HPDE6-E6E7 (cell line): ENCODE measurements around the gene LMOD1.
"Not testable (repeated sequence)": the region's sequence is repeated elsewhere in the genome, so short reads cannot be mapped to it uniquely, and the experiment has no call there.

Experiments
- DNase-seq: peaks from one replicate; pipeline ENCODE4 v3.0.0; 2011; ENCODE audit warnings: missing footprints; ENCODE audit errors: extremely low spot score

LMOD1 gene

DNA sequence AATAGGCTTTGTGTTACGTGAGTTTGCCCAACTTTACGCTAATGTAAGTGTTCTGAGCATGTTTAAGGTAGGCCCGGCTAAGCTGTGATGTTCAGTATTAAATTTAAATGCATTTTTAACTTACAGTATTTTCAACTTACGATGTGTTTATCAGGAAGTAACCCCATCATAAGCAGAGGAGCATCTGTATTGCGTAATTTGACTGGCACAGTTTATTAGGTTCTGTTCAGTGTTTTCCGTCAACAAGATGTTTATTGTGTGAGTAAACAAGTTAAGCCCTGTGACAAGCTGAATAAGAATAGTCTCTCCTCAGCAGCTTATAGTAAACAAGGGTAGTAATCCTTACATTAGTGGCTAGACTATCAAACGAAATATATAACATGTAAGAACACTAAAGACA is 84.9 kb downstream of the LMOD1 start:
- no peak for DNase-seq

DNA sequence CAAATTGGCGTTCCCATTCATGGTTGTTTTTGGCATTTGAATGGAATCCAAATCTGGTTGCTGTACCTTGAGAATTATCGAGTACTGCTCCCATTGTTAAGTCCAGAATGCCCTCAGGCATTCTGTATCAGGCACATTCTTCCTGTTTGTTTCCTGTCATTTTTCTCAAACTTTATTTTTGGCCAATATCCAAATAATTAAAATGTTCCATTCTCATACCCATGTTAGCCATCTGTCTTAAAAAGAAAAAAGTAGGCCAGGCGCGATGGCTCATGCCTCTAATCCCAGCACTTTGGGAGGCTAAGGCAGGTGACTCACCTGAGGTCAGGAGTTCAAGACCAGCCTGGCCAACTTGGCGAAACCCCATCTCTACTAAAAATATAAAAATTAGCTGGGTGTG is 86.9 kb downstream of the LMOD1 start:
- no peak for DNase-seq

DNA sequence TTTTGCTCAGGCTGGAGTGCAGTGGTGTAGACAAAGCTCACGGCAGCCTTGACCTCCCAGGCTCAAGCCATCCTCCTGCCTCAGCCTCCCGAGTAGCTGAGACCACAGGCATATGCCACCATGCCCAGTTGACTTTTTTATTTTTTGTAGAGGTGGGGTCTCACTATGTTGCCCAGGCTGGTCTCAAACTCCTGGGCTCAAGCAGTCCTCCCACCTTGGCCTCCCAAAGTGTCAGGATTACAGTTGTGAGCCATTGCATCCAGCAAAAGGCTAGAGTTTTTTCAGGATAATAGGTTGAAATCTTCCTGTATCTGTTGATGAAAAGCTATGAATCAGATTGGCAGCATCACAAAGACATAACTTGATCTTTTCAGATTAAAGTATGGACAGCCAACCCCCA is 89.6 kb downstream of the LMOD1 start:
- not testable (repeated sequence) for DNase-seq

DNA sequence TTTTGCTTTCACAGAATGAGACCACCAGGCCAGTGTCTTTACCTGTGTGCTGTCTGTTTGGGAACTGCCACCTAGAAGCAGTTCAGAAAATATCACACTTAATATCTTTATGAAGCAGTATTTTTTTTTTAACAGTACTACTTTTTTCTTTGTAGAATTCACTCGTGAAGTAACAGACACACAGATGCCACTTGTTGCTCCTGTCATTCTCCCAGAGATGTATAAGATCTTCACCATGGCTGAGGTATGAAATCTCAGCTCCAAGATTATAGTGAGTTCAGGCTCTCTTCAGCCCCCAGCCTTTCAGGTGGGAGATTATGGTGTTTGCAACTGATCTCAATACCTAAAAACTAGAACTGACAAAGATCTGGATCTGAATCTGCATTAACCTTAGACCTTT is 94.4 kb downstream of the LMOD1 start:
- no peak for DNase-seq

DNA sequence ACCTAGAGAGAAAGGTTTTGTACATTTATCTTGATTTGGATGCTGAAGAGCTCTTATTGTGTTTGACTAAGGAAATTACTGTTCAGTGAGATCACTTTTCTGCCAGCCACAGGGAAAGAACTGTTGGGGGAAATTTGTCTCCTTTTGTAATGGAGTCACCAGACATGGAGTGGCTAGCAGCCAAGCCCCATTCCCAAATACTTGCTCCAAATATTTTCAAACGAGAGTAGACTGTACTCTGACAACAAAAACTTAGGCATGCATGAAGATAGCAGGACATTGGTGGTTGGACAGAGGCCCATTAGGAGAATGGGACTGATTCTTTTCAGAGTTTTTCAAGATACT is 96.3 kb downstream of the LMOD1 start:
- DNase-seq: no peak

DNA sequence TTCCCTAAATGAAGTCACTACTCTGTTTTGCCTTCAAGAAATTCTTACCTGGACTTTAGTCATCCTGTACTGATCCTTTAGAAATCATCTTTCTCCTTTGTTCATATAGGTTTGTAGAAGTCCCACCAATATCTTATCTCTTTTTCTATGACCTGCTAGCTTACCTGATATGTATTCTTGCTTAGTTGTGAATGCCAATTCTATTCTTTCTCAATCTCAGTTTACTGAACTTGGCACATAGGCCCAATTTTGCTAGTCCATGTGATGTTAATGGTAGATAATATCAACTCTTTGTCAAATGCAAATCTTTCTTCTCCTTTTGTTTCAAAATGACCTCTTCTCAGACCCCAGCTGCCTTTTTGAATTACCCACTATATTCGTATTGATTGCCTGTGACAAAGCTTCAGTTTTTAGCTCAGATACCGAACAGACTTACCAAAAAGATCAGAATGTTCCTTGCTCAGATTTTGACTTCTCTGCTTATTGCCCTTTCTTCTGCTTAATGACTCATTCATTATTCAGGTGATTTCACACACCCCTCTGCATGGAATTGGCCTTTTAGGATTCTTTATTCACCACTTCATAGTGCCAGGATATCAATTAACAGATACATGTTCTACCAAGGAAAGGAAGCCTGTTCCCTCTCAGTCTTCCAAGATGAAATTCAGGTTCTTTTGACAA is 96.8 kb downstream of the LMOD1 start:
- no peak for DNase-seq

DNA sequence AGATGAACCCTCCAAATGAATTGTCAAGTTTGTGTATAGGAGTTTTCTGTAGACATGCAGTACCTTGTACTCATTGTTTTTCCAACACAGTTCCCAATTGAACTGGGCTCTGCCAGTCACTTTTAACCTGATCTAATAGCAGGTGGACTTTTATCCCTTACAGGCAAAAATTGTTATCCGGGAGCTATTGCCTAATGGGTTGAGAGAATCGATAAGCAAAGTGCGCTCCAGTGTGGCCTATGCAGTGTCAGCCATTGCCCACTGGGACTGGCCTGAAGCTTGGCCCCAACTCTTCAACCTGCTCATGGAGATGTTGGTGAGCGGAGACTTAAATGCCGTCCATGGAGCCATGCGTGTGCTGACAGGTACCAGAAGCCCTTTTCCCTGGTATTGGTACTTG is 98.1 kb downstream of the LMOD1 start:
- DNase-seq: no peak

DNA sequence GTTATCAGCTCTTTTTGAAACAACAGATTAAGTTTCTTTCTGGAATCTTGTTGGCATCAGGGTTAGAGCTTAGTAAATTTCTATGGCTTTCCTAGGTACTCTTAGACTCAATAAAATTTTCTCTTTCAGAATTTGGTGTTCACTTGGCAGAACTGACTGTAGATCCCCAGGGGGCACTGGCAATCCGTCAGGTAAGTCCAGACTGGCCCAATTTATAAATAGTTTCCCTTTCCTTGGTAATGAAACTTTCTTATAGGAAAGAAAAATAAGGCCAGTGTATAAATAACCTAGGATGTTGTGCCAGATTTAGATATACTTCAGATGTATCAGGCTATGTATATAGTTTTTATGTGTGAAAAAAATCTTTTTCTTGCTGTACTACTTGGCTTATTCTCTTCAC is 99.2 kb downstream of the LMOD1 start:
- no peak for DNase-seq
